Neuronal stem cell (in vitro differentiated cells): Measurements from ENCODE around the gene RAVER1.
A peak's percentile ranks its signal among the peaks of the same experiment; 100 is the strongest.
"Not testable (repeated sequence)": the region's sequence is repeated elsewhere in the genome, so short reads cannot be mapped to it uniquely, and the experiment has no call there.

Experiments
- DNase-seq: peaks from one replicate; pipeline ENCODE4 v3.0.0-alpha.2; 2013; ENCODE audit warnings: low spot score
- H2AFZ ChIP-seq: one replicate; pipeline ENCODE4 v1.6.1; 2013; ENCODE audit warnings: mild to moderate bottlenecking, low read length, inconsistent platforms
- H2AK5ac ChIP-seq: 2 replicates; pipeline ENCODE4 v1.6.1; 2013; ENCODE audit warnings: low read depth, mild to moderate bottlenecking, inconsistent platforms, low read length, moderate library complexity, mixed read lengths
- H2BK120ac ChIP-seq: 2 replicates; pipeline ENCODE4 v1.6.1; 2013; ENCODE audit warnings: low read depth, mild to moderate bottlenecking, inconsistent platforms, low read length, moderate library complexity, mixed read lengths
- H2BK12ac ChIP-seq: one replicate; pipeline ENCODE4 v1.6.1; 2013; ENCODE audit warnings: low read length, inconsistent platforms
- H2BK15ac ChIP-seq: 2 replicates; pipeline ENCODE4 v1.6.1; 2013; ENCODE audit warnings: mild to moderate bottlenecking, low read length, inconsistent platforms, mixed read lengths
- H2BK5ac ChIP-seq: one replicate; pipeline ENCODE4 v1.6.1; 2013; ENCODE audit warnings: inconsistent platforms, mild to moderate bottlenecking, low read length, moderate library complexity
- H3K14ac ChIP-seq: one replicate; pipeline ENCODE4 v1.6.1; 2013; ENCODE audit warnings: low read length, inconsistent platforms
- H3K18ac ChIP-seq: 2 replicates; pipeline ENCODE4 v1.6.1; 2013; ENCODE audit warnings: low read length, inconsistent platforms
- H3K23ac ChIP-seq: 2 replicates; pipeline ENCODE4 v1.6.1; 2013; ENCODE audit warnings: low read depth, mild to moderate bottlenecking, mixed read lengths, low read length, inconsistent platforms; ENCODE audit not compliant: poor library complexity
- H3K27ac ChIP-seq: replicated peaks from 3 replicates; pipeline ENCODE4 v1.5.1; 2013; ENCODE audit warnings: low read length, inconsistent platforms
- H3K27me3 ChIP-seq, 3 experiments: 2 replicates each; pipeline ENCODE4 v1.6.1; 2013; ENCODE audit warnings: low read length in 3 of 3, mild to moderate bottlenecking in 2 of 3, inconsistent platforms in 1 of 3, low read depth in 1 of 3, mixed read lengths in 1 of 3, moderate library complexity in 1 of 3; ENCODE audit not compliant: control insufficient read depth in 3 of 3, insufficient read depth in 3 of 3
- H3K36me3 ChIP-seq, 2 donors: replicated peaks in 1 of 2; 2 replicates each; pipeline ENCODE4 v1.6.1; 2013; ENCODE audit warnings: low read length in 2 of 2; ENCODE audit not compliant: control insufficient read depth in 2 of 2, insufficient read depth in 2 of 2
- H3K4ac ChIP-seq: 2 replicates; pipeline ENCODE4 v1.6.1; 2013; ENCODE audit warnings: inconsistent platforms, mild to moderate bottlenecking, low read length, moderate library complexity
- H3K4me1 ChIP-seq, 2 donors: 1 replicate in 1 of 2; 2 replicates in 1 of 2; pipeline ENCODE4 v1.6.1; 2013; ENCODE audit warnings: low read length in 2 of 2, low read depth in 1 of 2; ENCODE audit not compliant: control insufficient read depth in 2 of 2, insufficient read depth in 1 of 2
- H3K4me2 ChIP-seq: one replicate; pipeline ENCODE4 v1.6.1; 2013; ENCODE audit warnings: mild to moderate bottlenecking, low read length, inconsistent platforms; ENCODE audit not compliant: insufficient read depth, poor library complexity, severe bottlenecking
- H3K4me3 ChIP-seq, 2 donors: 2 replicates each; pipeline ENCODE4 v1.5.1; 2013; ENCODE audit warnings: low read length in 2 of 2, mild to moderate bottlenecking in 2 of 2, inconsistent platforms in 1 of 2, moderate library complexity in 1 of 2
- H3K79me1 ChIP-seq: one replicate; pipeline ENCODE4 v1.6.1; 2013; ENCODE audit warnings: low read depth, mild to moderate bottlenecking, inconsistent platforms, low read length, moderate library complexity
- H3K9ac ChIP-seq: one replicate; pipeline ENCODE4 v1.6.1; 2013; ENCODE audit warnings: mild to moderate bottlenecking, low read depth, low read length, inconsistent platforms; ENCODE audit not compliant: poor library complexity
- H3K9me3 ChIP-seq, 2 donors: replicated peaks in 1 of 2; 2 replicates each; pipeline versions ENCODE3 to v1.6.1; 2013; ENCODE audit warnings: low read length in 2 of 2, mild to moderate bottlenecking in 2 of 2, inconsistent platforms in 1 of 2, low read depth in 1 of 2, mixed read lengths in 1 of 2, moderate library complexity in 1 of 2; ENCODE audit not compliant: control insufficient read depth in 2 of 2, insufficient read depth in 1 of 2
- H4K8ac ChIP-seq: one replicate; pipeline ENCODE4 v1.6.1; 2013; ENCODE audit warnings: low read depth, mild to moderate bottlenecking, inconsistent platforms, low read length, moderate library complexity
- H4K91ac ChIP-seq: one replicate; pipeline ENCODE4 v1.6.1; 2013; ENCODE audit warnings: low read length, low read depth, mild to moderate bottlenecking, inconsistent platforms; ENCODE audit not compliant: poor library complexity
- WGBS, 2 donors: extraction: QIAGEN DNeasy Blood & Tissue Kit; methylation state at CpG; one replicate each; pipeline ENCODE4 v1.1.7; 2013; ENCODE audit warnings: missing lambda C conversion rate in 2 of 2, mixed read lengths in 1 of 2; ENCODE audit not compliant: insufficient read length in 2 of 2, insufficient replicate concordance in 1 of 2; ENCODE audit errors: extremely low coverage in 2 of 2; 5-methylcytosine and 5-hydroxymethylcytosine counted together

The RAVER1 gene

DNA sequence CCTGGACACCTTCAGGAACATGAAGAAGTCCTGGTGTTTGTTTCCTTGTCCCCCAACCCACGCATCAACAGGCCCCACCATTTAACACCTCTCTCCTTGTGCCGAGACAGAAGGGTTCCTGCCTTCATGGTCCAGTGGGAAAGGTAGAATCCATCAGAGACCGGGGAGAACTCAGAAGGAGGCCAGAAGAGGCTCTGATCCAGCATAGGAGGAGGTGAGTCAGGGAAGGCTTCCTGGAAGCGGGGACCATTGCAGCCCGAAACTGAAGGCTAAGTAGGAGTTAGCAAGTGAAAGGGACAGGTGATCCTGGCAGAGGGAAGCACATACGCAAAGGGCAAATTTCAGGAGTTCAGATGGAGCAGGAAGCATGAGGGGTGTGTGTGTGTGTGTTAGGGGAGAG, 5.6 kb upstream of the RAVER1 start:
- no peak overlapping the region for H3K23ac ChIP-seq
- no peak overlapping the region for H3K4me3 ChIP-seq
- H4K8ac ChIP-seq, result no peak overlapping the region
- H2BK120ac ChIP-seq, result no peak overlapping the region
- no peak for DNase-seq
- H2AK5ac ChIP-seq, result no peak overlapping the region
- no peak overlapping the region for H2AFZ ChIP-seq
- peaks cover 6 to 10% of the 10 kb centered on the region in 2 donors for H3K4me1 ChIP-seq
- H3K27me3 ChIP-seq, result peaks cover 0 to 4% (median 0%) of the 10 kb centered on the region in 3 experiments
- H3K9me3 ChIP-seq, result no peaks in the 10 kb centered on the region
- H2BK15ac ChIP-seq, result no peak overlapping the region
- H3K27ac ChIP-seq, result no peak overlapping the region
- H4K91ac ChIP-seq, result no peak overlapping the region
- no peak overlapping the region for H3K18ac ChIP-seq
- H3K14ac ChIP-seq, result no peak overlapping the region
- H3K79me1 ChIP-seq, result peaks cover 4% of the 10 kb centered on the region
- H3K36me3 ChIP-seq, result no peaks in the 10 kb centered on the region
- H3K4ac ChIP-seq, result no peak overlapping the region
- H3K9ac ChIP-seq, result no peak overlapping the region
- WGBS, 2 donors, result no CpG with 5 or more reads among the region's 6 CpGs
- no peak overlapping the region for H2BK12ac ChIP-seq
- no peak overlapping the region for H2BK5ac ChIP-seq
- no peak overlapping the region for H3K4me2 ChIP-seq

DNA sequence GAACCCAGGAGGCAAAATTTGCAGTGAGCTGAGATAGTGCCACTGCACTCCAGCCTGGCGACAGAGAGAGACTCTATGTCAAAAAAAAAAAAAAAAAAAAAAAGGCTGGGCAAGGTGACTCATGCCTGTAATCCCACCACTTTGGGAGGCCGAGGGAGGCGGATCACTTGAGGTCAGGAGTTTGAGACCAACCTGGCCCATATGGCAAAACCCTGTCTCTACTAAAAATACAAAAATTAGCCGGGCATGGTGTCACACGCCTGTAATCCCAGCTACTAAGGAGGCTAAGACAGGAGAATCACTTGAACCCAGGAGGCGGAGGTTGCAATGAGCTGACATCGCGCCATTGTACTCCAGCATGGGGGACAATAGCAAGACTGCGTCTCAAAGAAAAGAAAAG, 3.4 kb upstream of the RAVER1 start:
- not testable (repeated sequence) for H3K14ac ChIP-seq, H4K8ac ChIP-seq, H3K4ac ChIP-seq, H2AFZ ChIP-seq, H3K27ac ChIP-seq, H4K91ac ChIP-seq, H3K36me3 ChIP-seq, H3K4me2 ChIP-seq, DNase-seq, H3K79me1 ChIP-seq, H2BK120ac ChIP-seq, H2BK5ac ChIP-seq, H3K9me3 ChIP-seq, H2BK15ac ChIP-seq, H3K27me3 ChIP-seq, H3K23ac ChIP-seq, H2AK5ac ChIP-seq, H3K9ac ChIP-seq, H3K18ac ChIP-seq, H2BK12ac ChIP-seq, H3K4me3 ChIP-seq
- H3K4me1 ChIP-seq, result peaks cover 12 to 16% of the 10 kb centered on the region in 2 donors
- no CpG with 5 or more reads among the region's 9 CpGs for WGBS, 2 donors

DNA sequence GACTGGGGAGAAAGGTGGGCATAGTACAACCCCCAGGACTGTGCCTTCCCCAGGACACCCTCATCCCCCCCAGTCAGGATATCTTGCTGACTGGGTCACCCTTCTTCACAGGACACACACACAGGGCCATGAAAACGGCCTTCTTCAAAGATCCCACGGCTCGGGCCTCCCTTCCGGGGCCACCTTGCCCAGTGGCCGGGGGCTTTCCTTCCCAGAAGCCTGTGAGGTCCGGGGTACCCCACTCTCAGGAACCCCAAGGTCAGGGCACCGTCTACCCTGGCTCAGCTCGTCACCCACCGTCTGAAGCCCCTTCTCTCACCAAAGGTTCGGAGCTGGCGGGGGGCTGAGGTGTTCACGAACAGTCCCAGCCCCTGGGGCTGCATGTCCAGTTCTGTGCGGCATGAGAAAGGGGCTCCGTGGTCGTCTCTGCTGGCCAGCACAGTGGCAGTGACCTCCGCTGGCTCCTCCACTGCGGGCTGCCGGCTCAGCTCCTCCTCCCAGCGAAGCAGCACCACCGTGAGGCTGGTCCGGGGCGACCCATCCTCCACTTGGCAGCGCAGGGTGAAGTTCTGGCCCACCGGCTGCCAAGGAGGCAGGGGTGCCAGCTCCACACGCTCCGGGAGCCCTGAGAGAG, 2.1 kb upstream of the RAVER1 start:
- Histone ChIP-seq H4K91ac (no peak overlapping the region), H3K14ac (no peak overlapping the region), H2AK5ac (peak overlapping the region; percentile 93), H2BK5ac (no peak overlapping the region), H3K36me3 (peaks cover 6 to 16% of the 10 kb centered on the region in 2 donors), H2AFZ (no peak overlapping the region), H3K4me3 (no peak overlapping the region), H2BK120ac (no peak overlapping the region), H2BK15ac (peak overlapping the region; percentile 75), H3K4me2 (peak overlapping the region; percentile 89), H3K27ac (no peak overlapping the region), H3K23ac (peak overlapping the region; percentile 91), H3K9ac (peak overlapping the region; percentile 53), H3K27me3 (peaks cover 0 to 4% (median 0%) of the 10 kb centered on the region in 3 experiments), H2BK12ac (peak overlapping the region; percentile 75), H3K18ac (peak overlapping the region; percentile 71), H3K4me1 (peaks cover 12 to 16% of the 10 kb centered on the region in 2 donors), H3K79me1 (peaks cover 11% of the 10 kb centered on the region), H3K9me3 (no peaks in the 10 kb centered on the region), H3K4ac (no peak overlapping the region), H4K8ac (peak overlapping the region; percentile 82)
- no peak for DNase-seq
- WGBS, 2 donors, result no CpG with 5 or more reads among the region's 26 CpGs

GRCh38 chr19:10334588-10335351, 1.4 kb upstream of the RAVER1 start:
- Histone ChIP-seq H3K36me3 (peaks cover 11 to 23% of the 10 kb centered on the region in 2 donors), H3K18ac (peak overlapping the region; percentile 85), H3K4ac (peak overlapping the region; percentile 98), H3K9ac (peak overlapping the region; percentile 88), H2BK120ac (peak overlapping the region; percentile 81), H3K27me3 (peaks cover 0 to 4% (median 0%) of the 10 kb centered on the region in 3 experiments), H3K4me2 (peak overlapping the region; percentile 89), H2AK5ac (peak overlapping the region; percentile 93), H2BK5ac (peak overlapping the region; percentile 44), H4K91ac (no peak overlapping the region), H2AFZ (no peak overlapping the region), H3K23ac (peak overlapping the region; percentile 93), H3K79me1 (peaks cover 15% of the 10 kb centered on the region), H3K4me3 (peak overlapping the region; percentile 76 to 82), H3K4me1 (peaks cover 12 to 16% of the 10 kb centered on the region in 2 donors), H3K27ac (no peak overlapping the region), H3K14ac (peak overlapping the region; percentile 98), H2BK12ac (peak overlapping the region; percentile 41), H4K8ac (no peak overlapping the region), H3K9me3 (no peaks in the 10 kb centered on the region), H2BK15ac (peak overlapping the region; percentile 75)
- peak; percentile 88 for DNase-seq
- WGBS, 2 donors, result no CpG with 5 or more reads among the region's 59 CpGs
